Measurements from ENCODE around the gene DEAF1. TPM values are rescaled to one million over a fixed set of nuclear protein-coding genes. Genes with fewer than 3 reads are reported as not detected.

Gene DEAF1
- polyA plus RNA-seq, 1 donor (not counting 4 experiments of a cell fraction or from before 2014, with no cell fraction given), result 8.1 TPM

- Histone ChIP-seq H3K27me3 (ENCODE audit: control insufficient read depth, extremely low read depth, insufficient read depth, low read length) (no peaks in the 10 kb centered on the region), H2AFZ (ENCODE audit: control insufficient read depth, low read length) (no peak overlapping the region), H4K20me1 (ENCODE audit: control insufficient read depth, extremely low read depth, insufficient read depth, low read length) (peaks cover 15% of the 10 kb centered on the region), H3K4me2 (ENCODE audit: control insufficient read depth, extremely low read depth, insufficient read depth, low read depth, low read length) (no peak overlapping the region), H3K36me3 (ENCODE audit: control insufficient read depth in 2 of 2, extremely low read depth in 1 of 2, insufficient read depth in 2 of 2, low read length in 2 of 2) (peaks cover 50 to 60% of the 10 kb centered on the region in 2 experiments), H3K4me3 (ENCODE audit: control insufficient read depth in 2 of 3, extremely low read depth in 1 of 3, insufficient read depth in 2 of 3, low read depth in 1 of 3, low read length in 3 of 3) (no peak overlapping the region), H3K9me1 (ENCODE audit: control insufficient read depth, extremely low read depth, insufficient read depth, low read length) (no peaks in the 10 kb centered on the region), H3K9me3 (ENCODE audit: control insufficient read depth, low read depth, low read length) (no peaks in the 10 kb centered on the region), H3K27ac (ENCODE audit: control insufficient read depth, insufficient read depth, low read length) (no peak overlapping the region), H3K9ac (ENCODE audit: control insufficient read depth, extremely low read depth, insufficient read depth, low read length) (no peak overlapping the region), H3K79me2 (ENCODE audit: control insufficient read depth, insufficient read depth, low read length) (peaks cover under 1% of the 10 kb centered on the region), H3K4me1 (ENCODE audit: control insufficient read depth, extremely low read depth, insufficient read depth, low read length) (peaks cover 35% of the 10 kb centered on the region)
- dilution Hi-C loops (cut with MboI; ENCODE audit: extremely low pct_ligation_motif_present, low sequenced_read_pairs), result no loop called here
- DNase-seq (ENCODE audit: low read depth, low spot score) (no peak), FAIRE-seq (no peak)
- TF ChIP-seq, protein P1, sequence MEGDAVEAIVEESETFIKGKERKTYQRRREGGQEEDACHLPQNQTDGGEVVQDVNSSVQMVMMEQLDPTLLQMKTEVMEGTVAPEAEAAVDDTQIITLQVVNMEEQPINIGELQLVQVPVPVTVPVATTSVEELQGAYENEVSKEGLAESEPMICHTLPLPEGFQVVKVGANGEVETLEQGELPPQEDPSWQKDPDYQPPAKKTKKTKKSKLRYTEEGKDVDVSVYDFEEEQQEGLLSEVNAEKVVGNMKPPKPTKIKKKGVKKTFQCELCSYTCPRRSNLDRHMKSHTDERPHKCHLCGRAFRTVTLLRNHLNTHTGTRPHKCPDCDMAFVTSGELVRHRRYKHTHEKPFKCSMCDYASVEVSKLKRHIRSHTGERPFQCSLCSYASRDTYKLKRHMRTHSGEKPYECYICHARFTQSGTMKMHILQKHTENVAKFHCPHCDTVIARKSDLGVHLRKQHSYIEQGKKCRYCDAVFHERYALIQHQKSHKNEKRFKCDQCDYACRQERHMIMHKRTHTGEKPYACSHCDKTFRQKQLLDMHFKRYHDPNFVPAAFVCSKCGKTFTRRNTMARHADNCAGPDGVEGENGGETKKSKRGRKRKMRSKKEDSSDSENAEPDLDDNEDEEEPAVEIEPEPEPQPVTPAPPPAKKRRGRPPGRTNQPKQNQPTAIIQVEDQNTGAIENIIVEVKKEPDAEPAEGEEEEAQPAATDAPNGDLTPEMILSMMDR (optimal IDR thresholded peaks at IDR 0.05 in 1 of 3, IDR thresholded peaks at IDR 0.05 in 1 of 3, conservative IDR thresholded peaks at IDR 0.05 in 1 of 3; ENCODE audit: extremely low read depth in 1 of 3, insufficient read depth in 2 of 3, low read length in 3 of 3), result no peak
- no peak for TF ChIP-seq EZH2 (IDR thresholded peaks at IDR 0.05; ENCODE audit: low read length)
Observed at GRCh38 chr11:610146-610801, 84.7 kb downstream of the DEAF1 start.

DNA sequence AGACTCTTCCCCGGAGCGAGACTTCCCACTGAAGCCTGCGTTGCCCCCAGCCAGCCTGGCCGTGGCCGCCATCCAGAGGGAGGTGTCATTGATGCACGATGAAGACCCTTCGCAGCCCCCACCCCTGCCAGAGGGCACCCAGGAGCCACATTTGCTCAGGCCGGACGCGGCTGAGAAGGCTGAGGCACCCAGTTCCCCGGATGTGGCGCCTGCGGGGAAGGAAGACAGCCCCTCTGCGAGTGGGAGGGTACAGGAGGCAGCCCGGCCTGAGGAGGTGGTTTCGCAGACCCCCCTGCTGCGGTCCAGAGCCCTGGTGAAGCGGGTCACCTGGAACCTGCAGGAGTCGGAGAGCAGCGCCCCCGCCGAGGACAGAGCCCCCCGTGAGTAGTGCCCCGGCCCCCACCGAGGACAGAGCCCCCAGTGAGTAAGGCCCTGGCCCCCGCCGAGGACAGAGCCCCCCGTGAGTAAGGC is 85.6 kb downstream of the DEAF1 start:
- Histone ChIP-seq H3K9me1 (ENCODE audit: control insufficient read depth, extremely low read depth, insufficient read depth, low read length) (no peaks in the 10 kb centered on the region), H3K4me1 (ENCODE audit: control insufficient read depth, extremely low read depth, insufficient read depth, low read length) (peaks cover 31% of the 10 kb centered on the region), H3K27me3 (ENCODE audit: control insufficient read depth, extremely low read depth, insufficient read depth, low read length) (no peaks in the 10 kb centered on the region), H3K4me3 (ENCODE audit: control insufficient read depth in 2 of 3, extremely low read depth in 1 of 3, insufficient read depth in 2 of 3, low read depth in 1 of 3, low read length in 3 of 3) (no peak overlapping the region), H4K20me1 (ENCODE audit: control insufficient read depth, extremely low read depth, insufficient read depth, low read length) (peaks cover 15% of the 10 kb centered on the region), H3K27ac (ENCODE audit: control insufficient read depth, insufficient read depth, low read length) (no peak overlapping the region), H3K79me2 (ENCODE audit: control insufficient read depth, insufficient read depth, low read length) (no peaks in the 10 kb centered on the region), H3K36me3 (ENCODE audit: control insufficient read depth in 2 of 2, extremely low read depth in 1 of 2, insufficient read depth in 2 of 2, low read length in 2 of 2) (peaks cover 57 to 69% of the 10 kb centered on the region in 2 experiments), H3K4me2 (ENCODE audit: control insufficient read depth, extremely low read depth, insufficient read depth, low read depth, low read length) (no peak overlapping the region), H2AFZ (ENCODE audit: control insufficient read depth, low read length) (no peak overlapping the region), H3K9ac (ENCODE audit: control insufficient read depth, extremely low read depth, insufficient read depth, low read length) (no peak overlapping the region), H3K9me3 (ENCODE audit: control insufficient read depth, low read depth, low read length) (no peaks in the 10 kb centered on the region)
- dilution Hi-C loops (cut with MboI; ENCODE audit: extremely low pct_ligation_motif_present, low sequenced_read_pairs), result no loop called here
- DNase-seq (ENCODE audit: low read depth, low spot score), result no peak
- TF ChIP-seq, protein P1 (optimal IDR thresholded peaks at IDR 0.05 in 1 of 3, IDR thresholded peaks at IDR 0.05 in 1 of 3, conservative IDR thresholded peaks at IDR 0.05 in 1 of 3; ENCODE audit: extremely low read depth in 1 of 3, insufficient read depth in 2 of 3, low read length in 3 of 3), result no peak
- TF ChIP-seq EZH2 (IDR thresholded peaks at IDR 0.05; ENCODE audit: low read length), result no peak
- FAIRE-seq, result no peak

Measured in keratinocyte (primary cell).